GM21723 (cell line): ENCODE measurements around the gene SETBP1.

Experiments
- ATAC-seq: cut with Tn5 transposase; IDR thresholded peaks from one replicate; pipeline ENCODE4 v1.9.1; 2021; ENCODE audit warnings: mild to moderate bottlenecking, moderate library complexity; ENCODE audit not compliant: unreplicated experiment

SETBP1 gene

GRCh38 chr18:44680273-44681075 is at the start of gene SETBP1:
SETBP1 (plus strand) TSS chr18:44680888; CDS start chr18:44701347, 20,459 bp downstream.
- no peak for ATAC-seq

GRCh38 chr18:44632469-44633145 is 48.1 kb upstream of the SETBP1 start:
- no peak for ATAC-seq

- ATAC-seq: no peak
Observed at GRCh38 chr18:44635546-44635945, 45.1 kb upstream of the SETBP1 start.

GRCh38 chr18:44636241-44636640 is 44.4 kb upstream of the SETBP1 start:
- ATAC-seq: peak; percentile 76

GRCh38 chr18:44637210-44638033 is 43.3 kb upstream of the SETBP1 start:
- no peak for ATAC-seq

GRCh38 chr18:44638034-44638540 is 42.6 kb upstream of the SETBP1 start:
- no peak for ATAC-seq

- ATAC-seq: no peak
Observed at GRCh38 chr18:44638811-44639210, 41.9 kb upstream of the SETBP1 start.

GRCh38 chr18:44643004-44643403 is 37.7 kb upstream of the SETBP1 start:
- ATAC-seq: no peak

GRCh38 chr18:44651478-44651877 is 29.2 kb upstream of the SETBP1 start:
- ATAC-seq: no peak

GRCh38 chr18:44651918-44652572 is 28.6 kb upstream of the SETBP1 start:
- no peak for ATAC-seq

- no peak for ATAC-seq
Observed at GRCh38 chr18:44652722-44653121, 28.0 kb upstream of the SETBP1 start.

- no peak for ATAC-seq
Observed at GRCh38 chr18:44654573-44654972, 26.1 kb upstream of the SETBP1 start.

- no peak for ATAC-seq
Observed at GRCh38 chr18:44655435-44655834, 25.3 kb upstream of the SETBP1 start.

- ATAC-seq: no peak
Observed at GRCh38 chr18:44659771-44660170, 20.9 kb upstream of the SETBP1 start.

GRCh38 chr18:44668270-44668975 is 12.3 kb upstream of the SETBP1 start:
- no peak for ATAC-seq

- no peak for ATAC-seq
Observed at GRCh38 chr18:44671914-44672313, 8.8 kb upstream of the SETBP1 start.

- ATAC-seq: no peak
Observed at GRCh38 chr18:44672506-44672905, 8.2 kb upstream of the SETBP1 start.

- ATAC-seq: no peak
Observed at GRCh38 chr18:44673256-44673880, 7.3 kb upstream of the SETBP1 start.

- ATAC-seq: no peak
Observed at GRCh38 chr18:44677933-44678332, 2.8 kb upstream of the SETBP1 start.

GRCh38 chr18:44678725-44679055 is 2.0 kb upstream of the SETBP1 start:
- no peak for ATAC-seq
